Osteocyte (in vitro differentiated cells): ENCODE measurements around the gene C4orf54. TPM values are rescaled to one million over a fixed set of nuclear protein-coding genes. Genes with fewer than 3 reads are reported as not detected.

Experiments
- DNase-seq: peaks from one replicate; pipeline ENCODE4 v3.0.0; 2021; ENCODE audit warnings: mixed read lengths; ENCODE audit not compliant: unreplicated experiment; ENCODE audit errors: extremely low spot score
- H3K27ac Mint-ChIP-seq: one replicate; pipeline ENCODE4 v1.8.0; 2021; ENCODE audit warnings: mild to moderate bottlenecking, mixed read lengths; ENCODE audit not compliant: unreplicated experiment
- H3K27me3 Mint-ChIP-seq: one replicate; pipeline ENCODE4 v1.8.0; 2021; ENCODE audit warnings: mixed read lengths; ENCODE audit not compliant: unreplicated experiment
- H3K36me3 Mint-ChIP-seq: one replicate; pipeline ENCODE4 v1.8.0; 2021; ENCODE audit warnings: mixed read lengths; ENCODE audit not compliant: unreplicated experiment
- H3K4me1 Mint-ChIP-seq: one replicate; pipeline ENCODE4 v1.8.0; 2021; ENCODE audit warnings: mixed read lengths; ENCODE audit not compliant: unreplicated experiment
- H3K4me3 Mint-ChIP-seq: one replicate; pipeline ENCODE4 v1.8.0; 2021; ENCODE audit warnings: mild to moderate bottlenecking, moderate library complexity, mixed read lengths; ENCODE audit not compliant: unreplicated experiment
- H3K9me3 Mint-ChIP-seq: one replicate; pipeline ENCODE4 v1.8.0; 2021; ENCODE audit warnings: mixed read lengths; ENCODE audit not compliant: unreplicated experiment
- CTCF ChIP-seq: fragments of 200-600 bp; sonication (generic); IDR thresholded peaks from 2 replicates; pipeline ENCODE4 v1.5.0; 2021; ENCODE audit warnings: antibody characterized with exemption, mild to moderate bottlenecking, moderate library complexity
- total RNA-seq: library from RNA; stranded (reverse); gene quantifications from 2 replicates; pipeline ENCODE4 v1.2.1, GENCODE V29; 2021

The C4orf54 gene
- total RNA-seq, 1 donor from 2014 or later = not detected

DNA sequence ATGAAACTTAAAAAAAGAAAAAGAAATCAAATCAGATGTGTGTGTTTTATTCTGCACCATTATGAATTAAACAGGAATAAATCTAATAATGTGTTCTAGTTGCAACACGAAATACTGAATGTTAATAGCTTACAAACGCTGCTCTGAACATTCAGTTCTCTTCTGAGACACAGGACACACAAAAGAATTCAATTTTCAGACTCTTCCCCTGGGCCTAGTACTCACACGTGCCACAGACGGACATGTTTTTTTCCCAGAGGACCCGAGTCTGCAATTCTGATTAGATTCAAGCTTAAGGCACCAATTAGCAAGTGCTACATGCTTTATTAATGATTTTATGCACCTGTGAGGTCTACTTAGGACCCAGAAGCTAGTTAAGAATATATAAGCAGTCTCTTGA lies 20.5 kb downstream of the C4orf54 start:
- no peak overlapping the region for H3K4me3 Mint-ChIP-seq

GRCh38 chr4:99636422-99636821 lies 21.2 kb downstream of the C4orf54 start:
- Mint-ChIP-seq H3K9me3 (no peaks in the 10 kb centered on the region), H3K36me3 (no peaks in the 10 kb centered on the region), H3K27ac (no peak overlapping the region), H3K4me1 (no peaks in the 10 kb centered on the region), H3K27me3 (peaks cover 14% of the 10 kb centered on the region), H3K4me3 (no peak overlapping the region)
- no peak for TF ChIP-seq CTCF
- no peak for DNase-seq

More for the DNA sequence above, 20.5 kb downstream of the C4orf54 start:
- H3K9me3 Mint-ChIP-seq = no peaks in the 10 kb centered on the region
- no peaks in the 10 kb centered on the region for H3K36me3 Mint-ChIP-seq
- H3K4me1 Mint-ChIP-seq = no peaks in the 10 kb centered on the region
- no peak overlapping the region for H3K27ac Mint-ChIP-seq
- no peak for DNase-seq
- no peak for TF ChIP-seq CTCF
- H3K27me3 Mint-ChIP-seq = peaks cover 17% of the 10 kb centered on the region

DNA sequence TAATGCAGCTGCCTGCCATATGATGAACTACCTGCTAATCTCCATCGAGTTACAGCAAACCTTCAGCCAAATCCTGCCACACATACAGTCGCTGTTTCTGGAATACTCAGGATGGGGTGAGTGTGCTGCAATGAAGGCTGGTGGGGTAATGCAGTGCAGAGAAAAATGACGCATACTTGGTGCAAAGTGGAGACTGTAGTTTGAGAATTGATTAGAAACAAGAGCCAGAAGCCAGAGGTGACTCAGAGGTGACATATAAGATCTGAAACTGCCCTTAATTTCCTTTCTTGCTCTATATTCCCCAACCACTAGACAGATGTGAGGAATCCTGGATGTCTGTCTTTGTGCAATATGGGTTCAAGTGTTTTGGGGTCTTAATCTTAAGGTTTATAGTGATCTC lies 22.0 kb downstream of the C4orf54 start:
- Mint-ChIP-seq H3K27me3 (peaks cover 13% of the 10 kb centered on the region), H3K27ac (no peak overlapping the region), H3K36me3 (no peaks in the 10 kb centered on the region), H3K4me1 (no peaks in the 10 kb centered on the region), H3K4me3 (no peak overlapping the region), H3K9me3 (no peaks in the 10 kb centered on the region)
- DNase-seq = no peak
- TF ChIP-seq CTCF = no peak

DNA sequence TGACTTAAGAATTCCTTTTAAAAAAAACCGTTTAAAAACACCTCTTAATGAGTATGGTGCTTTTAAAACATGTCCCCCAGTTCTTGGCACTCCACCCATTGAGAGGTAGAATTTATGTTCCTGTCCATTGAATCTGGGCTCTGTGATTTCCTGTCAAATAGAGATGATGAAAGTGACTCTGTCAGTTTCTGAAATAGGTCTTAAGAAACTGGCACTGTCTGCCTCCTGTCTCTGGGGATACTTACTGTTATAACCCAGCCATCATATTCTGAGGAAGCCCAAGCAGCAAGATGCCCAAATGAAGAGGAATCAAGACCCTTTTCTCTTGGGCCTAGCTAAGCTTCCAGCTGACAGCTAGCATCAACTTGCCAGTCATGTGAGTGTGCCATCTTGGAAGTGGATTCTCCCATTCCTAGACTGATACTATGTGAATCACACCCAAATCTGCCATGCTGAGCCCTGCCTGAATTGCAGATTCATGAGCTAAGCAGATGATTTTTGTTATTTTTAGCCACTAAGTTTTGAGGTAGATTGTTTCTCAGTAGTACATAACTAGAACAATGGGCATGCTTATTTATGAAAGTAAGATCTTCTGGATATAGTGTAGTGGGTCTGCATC lies 22.8 kb downstream of the C4orf54 start:
- TF ChIP-seq CTCF = no peak
- H3K27me3 Mint-ChIP-seq = peaks cover 6% of the 10 kb centered on the region

DNA sequence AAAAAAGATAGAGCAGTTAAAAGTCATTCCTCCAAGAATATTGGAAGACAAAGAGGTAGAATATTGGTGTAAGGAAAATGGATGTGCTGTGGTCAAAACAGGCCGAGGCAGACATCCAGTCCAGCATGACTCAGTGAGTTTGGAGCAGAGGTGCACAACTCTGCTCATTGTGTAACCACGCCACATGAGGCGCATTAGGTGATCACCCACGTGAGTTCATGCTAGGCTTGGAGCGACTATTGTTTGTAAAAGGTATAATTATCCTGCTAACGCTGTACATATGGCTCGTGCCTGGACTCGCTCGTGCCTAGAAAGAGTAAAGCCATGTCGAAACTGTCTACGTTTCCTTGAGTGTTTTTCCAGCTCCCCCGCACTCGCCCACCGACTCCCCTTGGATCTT lies 23.9 kb downstream of the C4orf54 start:
- no peak overlapping the region for H3K4me3 Mint-ChIP-seq

More for the DNA sequence above, 22.8 kb downstream of the C4orf54 start:
- Mint-ChIP-seq H3K9me3 (no peaks in the 10 kb centered on the region), H3K4me1 (no peaks in the 10 kb centered on the region), H3K4me3 (no peak overlapping the region), H3K36me3 (no peaks in the 10 kb centered on the region), H3K27ac (no peak overlapping the region)
- DNase-seq = no peak

More for the DNA sequence above, 23.9 kb downstream of the C4orf54 start:
- TF ChIP-seq CTCF = no peak
- Mint-ChIP-seq H3K9me3 (no peaks in the 10 kb centered on the region), H3K4me1 (no peaks in the 10 kb centered on the region), H3K36me3 (no peaks in the 10 kb centered on the region), H3K27ac (no peak overlapping the region), H3K27me3 (peaks cover 2% of the 10 kb centered on the region)
- DNase-seq = no peak
